ENCODE data around the gene JHY.
A peak's percentile ranks its signal among the peaks of the same experiment; 100 is the strongest.
"Not testable (repeated sequence)": the region's sequence is repeated elsewhere in the genome, so short reads cannot be mapped to it uniquely, and the experiment has no call there.

The JHY gene

GRCh38 chr11:122853971-122854446 lies 28.6 kb upstream of the JHY start:
- Histone ChIP-seq H2AFZ (ENCODE audit: low read depth, low read length) (peak overlapping the region; percentile 85; the same call in 1 of the 2 replicates), H3K4me2 (ENCODE audit: low read length) (peak overlapping the region; percentile 53)

GRCh38 chr11:122861631-122862030 lies 20.9 kb upstream of the JHY start:
- Histone ChIP-seq H3K36me3 (replicated peaks; ENCODE audit: low read depth, low read length) (no peaks in the 10 kb centered on the region), H3K4me1 (ENCODE audit: low read length) (peaks cover 13% of the 10 kb centered on the region), H4K20me1 (ENCODE audit: insufficient read depth, low read length) (no peaks in the 10 kb centered on the region), H3K4me2 (ENCODE audit: low read length) (no peak overlapping the region), H3K27ac (ENCODE audit: low read length) (no peak overlapping the region), H3K4me3 (ENCODE audit: low read length) (no peak overlapping the region), H2AFZ (ENCODE audit: low read depth, low read length) (no peak overlapping the region), H3K9me3 (ENCODE audit: insufficient read depth, low read length) (no peaks in the 10 kb centered on the region), H3K79me2 (ENCODE audit: low read length) (no peaks in the 10 kb centered on the region), H3K9ac (ENCODE audit: low read length) (no peak overlapping the region), H3K27me3 (ENCODE audit: low read depth, low read length) (peaks cover 34% of the 10 kb centered on the region)
- TF ChIP-seq CTCF (IDR thresholded peaks at IDR 0.05; ENCODE audit: low read depth, low read length) (no peak), EZH2phosphoT487 (IDR thresholded peaks at IDR 0.05; ENCODE audit: low read depth) (0 out of 2 replicates have a peak, but pooled peaks have one; percentile 14)

More at GRCh38 chr11:122853971-122854446, 28.6 kb upstream of the JHY start:
- H4K20me1 ChIP-seq (ENCODE audit: insufficient read depth, low read length): no peaks in the 10 kb centered on the region
- H3K9me3 ChIP-seq (ENCODE audit: insufficient read depth, low read length): no peaks in the 10 kb centered on the region
- H3K4me1 ChIP-seq (ENCODE audit: low read length): peaks cover 23% of the 10 kb centered on the region
- TF ChIP-seq EZH2phosphoT487 (IDR thresholded peaks at IDR 0.05; ENCODE audit: low read depth): no peak
- peak; percentile 84 for TF ChIP-seq CTCF (IDR thresholded peaks at IDR 0.05; ENCODE audit: low read depth, low read length)
- no peak overlapping the region for H3K27ac ChIP-seq (ENCODE audit: low read length)
- H3K36me3 ChIP-seq (replicated peaks; ENCODE audit: low read depth, low read length): no peaks in the 10 kb centered on the region
- H3K4me3 ChIP-seq (ENCODE audit: low read length): 0 out of 2 replicates have a peak overlapping the region, but pooled peaks have one; percentile 37
- H3K27me3 ChIP-seq (ENCODE audit: low read depth, low read length): peaks cover 11% of the 10 kb centered on the region; the same call in 1 of the 2 replicates
- no peak overlapping the region for H3K9ac ChIP-seq (ENCODE audit: low read length)
- H3K79me2 ChIP-seq (ENCODE audit: low read length): no peaks in the 10 kb centered on the region

GRCh38 chr11:122862091-122862490 lies 20.5 kb upstream of the JHY start:
- H3K4me3 ChIP-seq (ENCODE audit: low read length): no peak overlapping the region
- peaks cover 9% of the 10 kb centered on the region for H3K4me1 ChIP-seq (ENCODE audit: low read length)
- H3K36me3 ChIP-seq (replicated peaks; ENCODE audit: low read depth, low read length): no peaks in the 10 kb centered on the region
- TF ChIP-seq EZH2phosphoT487 (IDR thresholded peaks at IDR 0.05; ENCODE audit: low read depth): peak; percentile 8; the same call in 1 of the 2 replicates
- TF ChIP-seq CTCF (IDR thresholded peaks at IDR 0.05; ENCODE audit: low read depth, low read length): no peak
- H3K9ac ChIP-seq (ENCODE audit: low read length): no peak overlapping the region
- H3K27me3 ChIP-seq (ENCODE audit: low read depth, low read length): peaks cover 39% of the 10 kb centered on the region
- no peaks in the 10 kb centered on the region for H3K9me3 ChIP-seq (ENCODE audit: insufficient read depth, low read length)
- H4K20me1 ChIP-seq (ENCODE audit: insufficient read depth, low read length): no peaks in the 10 kb centered on the region
- no peak overlapping the region for H2AFZ ChIP-seq (ENCODE audit: low read depth, low read length)
- no peak overlapping the region for H3K4me2 ChIP-seq (ENCODE audit: low read length)
- no peaks in the 10 kb centered on the region for H3K79me2 ChIP-seq (ENCODE audit: low read length)
- H3K27ac ChIP-seq (ENCODE audit: low read length): no peak overlapping the region

- not testable (repeated sequence) for H3K9me3 ChIP-seq (ENCODE audit: insufficient read depth, low read length); H4K20me1 ChIP-seq (ENCODE audit: insufficient read depth, low read length); H3K4me2 ChIP-seq (ENCODE audit: low read length); H3K4me1 ChIP-seq (ENCODE audit: low read length); H3K36me3 ChIP-seq (replicated peaks; ENCODE audit: low read depth, low read length); H3K27ac ChIP-seq (ENCODE audit: low read length); H3K79me2 ChIP-seq (ENCODE audit: low read length); H2AFZ ChIP-seq (ENCODE audit: low read depth, low read length); H3K9ac ChIP-seq (ENCODE audit: low read length); H3K4me3 ChIP-seq (ENCODE audit: low read length)
- H3K27me3 ChIP-seq (ENCODE audit: low read depth, low read length): peaks cover 46% of the 10 kb centered on the region
Observed at GRCh38 chr11:122863154-122863553, 19.4 kb upstream of the JHY start.
